Measurements from ENCODE around the gene ARL11. TPM values are rescaled to one million over a fixed set of nuclear protein-coding genes. Genes with fewer than 3 reads are reported as not detected.

Gene ARL11
- total RNA-seq, 4 donors from 2014 or later: 0.21 to 1.5 (median 1.2) TPM; not detected in 1

- no peaks in the 10 kb centered on the region for H3K36me3 ChIP-seq
- intact Hi-C loops (cut with DNase I; ENCODE audit: low total_unique reads): no loop called here
- no peaks in the 10 kb centered on the region for H3K27me3 ChIP-seq
- no peak overlapping the region for H3K4me3 ChIP-seq
- H3K9me3 ChIP-seq: no peaks in the 10 kb centered on the region
- no peak overlapping the region for H3K27ac ChIP-seq
- H3K4me1 ChIP-seq: no peaks in the 10 kb centered on the region
- no peak for TF ChIP-seq POLR2A (IDR thresholded peaks at IDR 0.05)
- TF ChIP-seq, protein P1, sequence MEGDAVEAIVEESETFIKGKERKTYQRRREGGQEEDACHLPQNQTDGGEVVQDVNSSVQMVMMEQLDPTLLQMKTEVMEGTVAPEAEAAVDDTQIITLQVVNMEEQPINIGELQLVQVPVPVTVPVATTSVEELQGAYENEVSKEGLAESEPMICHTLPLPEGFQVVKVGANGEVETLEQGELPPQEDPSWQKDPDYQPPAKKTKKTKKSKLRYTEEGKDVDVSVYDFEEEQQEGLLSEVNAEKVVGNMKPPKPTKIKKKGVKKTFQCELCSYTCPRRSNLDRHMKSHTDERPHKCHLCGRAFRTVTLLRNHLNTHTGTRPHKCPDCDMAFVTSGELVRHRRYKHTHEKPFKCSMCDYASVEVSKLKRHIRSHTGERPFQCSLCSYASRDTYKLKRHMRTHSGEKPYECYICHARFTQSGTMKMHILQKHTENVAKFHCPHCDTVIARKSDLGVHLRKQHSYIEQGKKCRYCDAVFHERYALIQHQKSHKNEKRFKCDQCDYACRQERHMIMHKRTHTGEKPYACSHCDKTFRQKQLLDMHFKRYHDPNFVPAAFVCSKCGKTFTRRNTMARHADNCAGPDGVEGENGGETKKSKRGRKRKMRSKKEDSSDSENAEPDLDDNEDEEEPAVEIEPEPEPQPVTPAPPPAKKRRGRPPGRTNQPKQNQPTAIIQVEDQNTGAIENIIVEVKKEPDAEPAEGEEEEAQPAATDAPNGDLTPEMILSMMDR (IDR thresholded peaks at IDR 0.05): no peak
- DNase-seq: no peak
These were observed 27.6 kb downstream of the ARL11 start for GRCh38 chr13:49655906-49656305.

GRCh38 chr13:49657241-49657641, 28.9 kb downstream of the ARL11 start:
- no peaks in the 10 kb centered on the region for H3K4me1 ChIP-seq
- TF ChIP-seq, protein P1 (IDR thresholded peaks at IDR 0.05): no peak
- TF ChIP-seq POLR2A (IDR thresholded peaks at IDR 0.05): no peak
- no peak overlapping the region for H3K4me3 ChIP-seq
- no peak overlapping the region for H3K27ac ChIP-seq
- H3K27me3 ChIP-seq: no peaks in the 10 kb centered on the region
- DNase-seq: no peak
- H3K36me3 ChIP-seq: no peaks in the 10 kb centered on the region
- H3K9me3 ChIP-seq: no peaks in the 10 kb centered on the region
- intact Hi-C loops (cut with DNase I; ENCODE audit: low total_unique reads): no loop called here

GRCh38 chr13:49664606-49665005, 36.3 kb downstream of the ARL11 start:
- H3K27me3 ChIP-seq: no peaks in the 10 kb centered on the region
- DNase-seq: no peak
- H3K9me3 ChIP-seq: no peaks in the 10 kb centered on the region
- H3K4me3 ChIP-seq: no peak overlapping the region
- intact Hi-C loops (cut with DNase I; ENCODE audit: low total_unique reads): no loop called here
- H3K36me3 ChIP-seq: no peaks in the 10 kb centered on the region
- no peak overlapping the region for H3K27ac ChIP-seq
- no peaks in the 10 kb centered on the region for H3K4me1 ChIP-seq
- TF ChIP-seq POLR2A (IDR thresholded peaks at IDR 0.05): no peak
- TF ChIP-seq, protein P1 (IDR thresholded peaks at IDR 0.05): no peak

- DNase-seq: no peak
- no peaks in the 10 kb centered on the region for H3K36me3 ChIP-seq
- no peak overlapping the region for H3K4me3 ChIP-seq
- no peak for TF ChIP-seq POLR2A (IDR thresholded peaks at IDR 0.05)
- TF ChIP-seq, protein P1 (IDR thresholded peaks at IDR 0.05): no peak
- H3K27me3 ChIP-seq: no peaks in the 10 kb centered on the region
- H3K4me1 ChIP-seq: no peaks in the 10 kb centered on the region
- no peaks in the 10 kb centered on the region for H3K9me3 ChIP-seq
- no peak overlapping the region for H3K27ac ChIP-seq
- intact Hi-C loops (cut with DNase I; ENCODE audit: low total_unique reads): no loop called here
These were observed 39.5 kb downstream of the ARL11 start for GRCh38 chr13:49667773-49668172.

- Histone ChIP-seq H3K36me3 (no peaks in the 10 kb centered on the region), H3K27me3 (no peaks in the 10 kb centered on the region), H3K9me3 (no peaks in the 10 kb centered on the region), H3K4me3 (no peak overlapping the region), H3K4me1 (no peaks in the 10 kb centered on the region), H3K27ac (no peak overlapping the region)
- intact Hi-C loops (cut with DNase I; ENCODE audit: low total_unique reads): loop anchor here (5.0 kb wide), 1 partner anchor 177 kb away; no protein-coding TSS in a partner anchor
- DNase-seq: peak in 1 of 2 donors; percentile 56
- no peak for TF ChIP-seq POLR2A (IDR thresholded peaks at IDR 0.05)
- TF ChIP-seq, protein P1 (IDR thresholded peaks at IDR 0.05): peak; percentile 67 to 76 (median 71)
These were observed 41.5 kb downstream of the ARL11 start for GRCh38 chr13:49669735-49670309.

Measured in uterus (tissue), 4 donors.